Lung (tissue), 12 donors: Measurements from ENCODE around the gene DAG1. TPM values are rescaled to one million over a fixed set of nuclear protein-coding genes. Genes with fewer than 3 reads are reported as not detected.

Experiments used
- ATAC-seq: fragments of 200-7000 bp; cut with Tn5 transposase; one replicate; pipeline ENCODE4 v1.9.1; 2020; ENCODE audit warnings: moderate number of reproducible peaks; ENCODE audit not compliant: insufficient read depth, low FRiP score
- DNase-seq, 3 donors: peaks; one replicate each; pipeline ENCODE4 v3.0.0-alpha.2; 2013 to 2017
- H3K27ac ChIP-seq, 2 donors: one replicate each; pipeline ENCODE4 v1.5.1; 2013; ENCODE audit warnings: mild to moderate bottlenecking in 2 of 2, moderate library complexity in 2 of 2, control low read depth in 1 of 2, inconsistent platforms in 1 of 2, low read depth in 1 of 2, low read length in 1 of 2
- H3K27me3 ChIP-seq, 3 donors: one replicate each; pipeline ENCODE4 v1.5.1; 2013; ENCODE audit warnings: low read length in 2 of 3; ENCODE audit not compliant: control insufficient read depth in 3 of 3, insufficient read depth in 3 of 3
- H3K36me3 ChIP-seq, 4 donors: one replicate each; pipeline ENCODE4 v1.5.1; 2013; ENCODE audit warnings: low read length in 4 of 4, mild to moderate bottlenecking in 1 of 4, moderate library complexity in 1 of 4; ENCODE audit not compliant: control insufficient read depth in 4 of 4, insufficient read depth in 4 of 4
- H3K4me1 ChIP-seq, 5 donors: one replicate each; pipeline ENCODE4 v1.5.1; 2013; ENCODE audit warnings: low read length in 5 of 5, mild to moderate bottlenecking in 2 of 5, moderate library complexity in 1 of 5; ENCODE audit not compliant: control insufficient read depth in 5 of 5, insufficient read depth in 5 of 5
- H3K4me3 ChIP-seq: one replicate; pipeline ENCODE4 v1.5.1; 2013; ENCODE audit warnings: mild to moderate bottlenecking, control low read depth, moderate library complexity
- H3K9ac ChIP-seq, 2 donors: one replicate each; pipeline ENCODE4 v1.5.1; 2013; ENCODE audit warnings: low read length in 2 of 2, control low read depth in 1 of 2; ENCODE audit not compliant: insufficient read depth in 1 of 2
- H3K9me3 ChIP-seq, 4 donors: one replicate each; pipeline ENCODE4 v1.5.1; 2013; ENCODE audit warnings: low read length in 3 of 4, mild to moderate bottlenecking in 1 of 4, moderate library complexity in 1 of 4; ENCODE audit not compliant: control insufficient read depth in 4 of 4, insufficient read depth in 3 of 4
- CTCF ChIP-seq: IDR thresholded peaks from 2 replicates; pipeline ENCODE4 v1.5.1; 2012; ENCODE audit warnings: mild to moderate bottlenecking; ENCODE audit errors: control extremely low read depth, extremely low read depth
- WGBS, 2 donors: extraction: QIAGEN DNeasy Blood & Tissue Kit; methylation state at CpG; one replicate each; pipeline ENCODE4 v1.1.7; 2013; 5-methylcytosine and 5-hydroxymethylcytosine counted together
- polyA plus RNA-seq, 2 donors: library from polyadenylated mRNA; stranded (reverse); fragments of 200-250 nt; gene quantifications; one replicate each; pipeline ENCODE4 v1.2.1, GENCODE V29; 2013
- total RNA-seq, 2 donors: library from RNA; depleted of rRNA in 1 of 2; stranded (reverse); fragments of >200 nt in 1 of 2; gene quantifications; one replicate each; pipeline ENCODE4 v1.2.1, GENCODE V29; 2014 to 2021
- donor health status: control.
- donor health status: control.
- donor health status: Bipolar disorder and iron deficiency.
- donor health status: healthy.
- donor health status: DM: yes; HTN: yes; CAD: no.

The DAG1 gene
- total and polyA plus RNA-seq, 4 donors: 18.2 to 100 (median 38.0) TPM

GRCh38 chr3:49454898-49455681, 15.0 kb upstream of the DAG1 start:
- 66 to 77% methylated on average over 3 of the region's 3 CpGs for WGBS, 2 donors

GRCh38 chr3:49456466-49456865, 13.6 kb upstream of the DAG1 start:
- 90 to 97% methylated on average over 3 of the region's 3 CpGs for WGBS, 2 donors
- H3K4me1 ChIP-seq: peaks cover 3 to 23% (median 12%) of the 10 kb centered on the region in 5 donors
- no peak overlapping the region for H3K27ac ChIP-seq
- ATAC-seq (no peak), DNase-seq (no peak)
- no peaks in the 10 kb centered on the region for H3K9me3 ChIP-seq
- no peak for TF ChIP-seq CTCF
- no peaks in the 10 kb centered on the region for H3K27me3 ChIP-seq
- no peak overlapping the region for H3K9ac ChIP-seq
- H3K36me3 ChIP-seq: no peaks in the 10 kb centered on the region
- no peak overlapping the region for H3K4me3 ChIP-seq

More at GRCh38 chr3:49454898-49455681, 15.0 kb upstream of the DAG1 start:
- Histone ChIP-seq H3K4me1 (peaks cover 3 to 16% (median 10%) of the 10 kb centered on the region in 5 donors), H3K9me3 (no peaks in the 10 kb centered on the region), H3K36me3 (no peaks in the 10 kb centered on the region), H3K27me3 (no peaks in the 10 kb centered on the region), H3K27ac (no peak overlapping the region), H3K4me3 (no peak overlapping the region), H3K9ac (no peak overlapping the region)
- TF ChIP-seq CTCF: no peak
- no peak for ATAC-seq
- DNase-seq: peak in 2 of 3 donors; percentile 23 to 45

GRCh38 chr3:49460188-49460890, 9.7 kb upstream of the DAG1 start:
- no peak for TF ChIP-seq CTCF
- Histone ChIP-seq H3K27ac (no peak overlapping the region), H3K9me3 (no peaks in the 10 kb centered on the region), H3K9ac (no peak overlapping the region), H3K36me3 (no peaks in the 10 kb centered on the region), H3K4me3 (no peak overlapping the region), H3K4me1 (peaks cover 3 to 17% (median 16%) of the 10 kb centered on the region in 5 donors), H3K27me3 (no peaks in the 10 kb centered on the region)
- DNase-seq (no peak), ATAC-seq (no peak)
- WGBS, 2 donors: 91 to 95% methylated on average over 2 of the region's 2 CpGs
